Medulla oblongata (tissue), 1 donor: ENCODE results near the gene PYCARD.
"Not testable (repeated sequence)": the region's sequence is repeated elsewhere in the genome, so short reads cannot be mapped to it uniquely, and the experiment has no call there.

ENCODE experiments used
- DNase-seq: peaks from one replicate; pipeline ENCODE4 v3.0.0-alpha.2; 2015; ENCODE audit errors: extremely low spot score

Gene PYCARD

GRCh38 chr16:31215287-31216162, 13.0 kb upstream of the PYCARD start:
- DNase-seq, result no peak

GRCh38 chr16:31214708-31215286, 12.2 kb upstream of the PYCARD start:
- no peak for DNase-seq

GRCh38 chr16:31213877-31214707, 11.5 kb upstream of the PYCARD start, which contains the start of gene TRIM72:
TRIM72 (plus strand) TSS chr16:31214119; CDS start chr16:31214739, 620 bp downstream.
- no peak for DNase-seq

GRCh38 chr16:31213342-31213741, 10.8 kb upstream of the PYCARD start:
- DNase-seq, result no peak

- no peak for DNase-seq
Observed at GRCh38 chr16:31206776-31207175, 4.2 kb upstream of the PYCARD start.

- no peak for DNase-seq
Observed at GRCh38 chr16:31204871-31205666, 2.5 kb upstream of the PYCARD start.

- peak; percentile 40 for DNase-seq
Observed at GRCh38 chr16:31201582-31202413, 762 bp downstream of the PYCARD start.

- DNase-seq, result no peak
Observed at GRCh38 chr16:31200821-31201568, 1.6 kb downstream of the PYCARD start.

GRCh38 chr16:31200111-31200510, 2.4 kb downstream of the PYCARD start:
- DNase-seq, result not testable (repeated sequence)

GRCh38 chr16:31199430-31200041, 3.0 kb downstream of the PYCARD start:
- DNase-seq, result no peak

- no peak for DNase-seq
Observed at GRCh38 chr16:31198207-31198882, 4.2 kb downstream of the PYCARD start.

GRCh38 chr16:31196324-31197088, 6.1 kb downstream of the PYCARD start:
- DNase-seq, result no peak

GRCh38 chr16:31195861-31196260, 6.7 kb downstream of the PYCARD start:
- DNase-seq, result not testable (repeated sequence)

- DNase-seq, result no peak
Observed at GRCh38 chr16:31194898-31195297, 7.7 kb downstream of the PYCARD start.

- no peak for DNase-seq
Observed at GRCh38 chr16:31193874-31194273, 8.7 kb downstream of the PYCARD start.

- DNase-seq, result no peak
Observed at GRCh38 chr16:31192856-31193642, 9.5 kb downstream of the PYCARD start.
